ENCODE measurements around the gene REEP3. TPM values are rescaled to one million over a fixed set of nuclear protein-coding genes. Genes with fewer than 3 reads are reported as not detected.
"Not testable (repeated sequence)": the region's sequence is repeated elsewhere in the genome, so short reads cannot be mapped to it uniquely, and the experiment has no call there.

REEP3 gene
- total RNA-seq (2014; rRNA removed; shearing (Covaris generic)), result 19.4 and 29.9 TPM in 2 replicates

GRCh38 chr10:63520500-63521415, at the start of gene REEP3:
REEP3 (plus strand) TSS chr10:63521401; CDS start chr10:63521546, 145 bp downstream.
- peak; percentile 50 for DNase-seq (ENCODE audit: low spot score)

- DNase-seq (ENCODE audit: low spot score), result no peak
Observed at GRCh38 chr10:63474488-63474887, 46.7 kb upstream of the REEP3 start.

GRCh38 chr10:63477927-63478326, 43.3 kb upstream of the REEP3 start:
- DNase-seq (ENCODE audit: low spot score), result no peak

GRCh38 chr10:63478564-63478963, 42.6 kb upstream of the REEP3 start:
- no peak for DNase-seq (ENCODE audit: low spot score)

- no peak for DNase-seq (ENCODE audit: low spot score)
Observed at GRCh38 chr10:63480237-63480636, 41.0 kb upstream of the REEP3 start.

GRCh38 chr10:63481815-63482421, 39.3 kb upstream of the REEP3 start:
- DNase-seq (ENCODE audit: low spot score), result no peak

- no peak for DNase-seq (ENCODE audit: low spot score)
Observed at GRCh38 chr10:63483983-63484382, 37.2 kb upstream of the REEP3 start.

GRCh38 chr10:63487990-63488389, 33.2 kb upstream of the REEP3 start:
- no peak for DNase-seq (ENCODE audit: low spot score)

- DNase-seq (ENCODE audit: low spot score), result no peak
Observed at GRCh38 chr10:63489838-63490237, 31.4 kb upstream of the REEP3 start.

GRCh38 chr10:63491588-63492316, 29.4 kb upstream of the REEP3 start:
- DNase-seq (ENCODE audit: low spot score), result peak; percentile 9

- not testable (repeated sequence) for DNase-seq (ENCODE audit: low spot score)
Observed at GRCh38 chr10:63492317-63492690, 28.9 kb upstream of the REEP3 start.

GRCh38 chr10:63493004-63493403, 28.2 kb upstream of the REEP3 start:
- DNase-seq (ENCODE audit: low spot score), result no peak

- no peak for DNase-seq (ENCODE audit: low spot score)
Observed at GRCh38 chr10:63494951-63495350, 26.2 kb upstream of the REEP3 start.

- DNase-seq (ENCODE audit: low spot score), result no peak
Observed at GRCh38 chr10:63496561-63496960, 24.6 kb upstream of the REEP3 start.

GRCh38 chr10:63497321-63497720, 23.9 kb upstream of the REEP3 start:
- no peak for DNase-seq (ENCODE audit: low spot score)

- no peak for DNase-seq (ENCODE audit: low spot score)
Observed at GRCh38 chr10:63498665-63499064, 22.5 kb upstream of the REEP3 start.

- DNase-seq (ENCODE audit: low spot score), result not testable (repeated sequence)
Observed at GRCh38 chr10:63500551-63500950, 20.6 kb upstream of the REEP3 start.

GRCh38 chr10:63501954-63502353, 19.2 kb upstream of the REEP3 start:
- no peak for DNase-seq (ENCODE audit: low spot score)

- DNase-seq (ENCODE audit: low spot score), result no peak
Observed at GRCh38 chr10:63502832-63503231, 18.4 kb upstream of the REEP3 start.

GRCh38 chr10:63503395-63503794, 17.8 kb upstream of the REEP3 start:
- no peak for DNase-seq (ENCODE audit: low spot score)

GRCh38 chr10:63504145-63504881, 16.9 kb upstream of the REEP3 start:
- DNase-seq (ENCODE audit: low spot score), result peak; percentile 3

- DNase-seq (ENCODE audit: low spot score), result no peak
Observed at GRCh38 chr10:63505562-63505961, 15.6 kb upstream of the REEP3 start.
